ENCODE data around the gene NKX3-2.

The NKX3-2 gene

DNA sequence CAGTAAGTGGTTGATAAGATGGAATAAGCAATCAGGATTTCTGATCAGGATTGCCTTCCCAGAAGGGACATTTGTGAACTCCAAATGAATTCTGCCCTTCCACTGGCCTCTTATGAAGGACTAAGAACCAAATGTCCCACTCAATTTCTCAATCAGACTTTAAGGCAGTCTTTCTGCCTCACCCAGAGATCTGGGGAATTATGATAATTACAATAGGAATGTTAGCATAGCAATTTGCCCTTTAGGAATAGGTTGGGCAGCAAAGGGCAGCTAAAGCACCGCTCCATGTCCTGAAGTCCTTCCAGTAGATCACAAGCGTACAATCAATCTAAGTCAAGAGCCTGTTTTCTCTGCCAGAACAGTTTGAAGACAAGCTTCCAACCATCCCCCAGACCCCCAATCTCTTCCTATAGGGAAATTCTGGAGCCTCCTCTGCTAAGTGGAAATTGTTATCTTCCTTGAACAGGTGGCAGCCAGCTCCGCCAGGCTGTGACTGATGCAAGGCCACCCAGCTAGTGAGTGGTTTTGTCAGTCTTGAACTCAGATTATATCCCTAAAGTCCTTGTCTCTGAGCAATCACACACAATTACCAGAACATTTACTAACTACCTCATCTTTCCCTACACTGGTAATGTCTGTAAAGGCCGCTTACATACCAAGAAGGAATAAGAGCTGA, 18.6 kb downstream of the NKX3-2 start:
- H3K4me3 ChIP-seq (replicated peaks; ENCODE audit: low read depth, low read length): no peak overlapping the region
- DNase-seq (ENCODE audit: low read depth): no peak
- TF ChIP-seq, protein P1, sequence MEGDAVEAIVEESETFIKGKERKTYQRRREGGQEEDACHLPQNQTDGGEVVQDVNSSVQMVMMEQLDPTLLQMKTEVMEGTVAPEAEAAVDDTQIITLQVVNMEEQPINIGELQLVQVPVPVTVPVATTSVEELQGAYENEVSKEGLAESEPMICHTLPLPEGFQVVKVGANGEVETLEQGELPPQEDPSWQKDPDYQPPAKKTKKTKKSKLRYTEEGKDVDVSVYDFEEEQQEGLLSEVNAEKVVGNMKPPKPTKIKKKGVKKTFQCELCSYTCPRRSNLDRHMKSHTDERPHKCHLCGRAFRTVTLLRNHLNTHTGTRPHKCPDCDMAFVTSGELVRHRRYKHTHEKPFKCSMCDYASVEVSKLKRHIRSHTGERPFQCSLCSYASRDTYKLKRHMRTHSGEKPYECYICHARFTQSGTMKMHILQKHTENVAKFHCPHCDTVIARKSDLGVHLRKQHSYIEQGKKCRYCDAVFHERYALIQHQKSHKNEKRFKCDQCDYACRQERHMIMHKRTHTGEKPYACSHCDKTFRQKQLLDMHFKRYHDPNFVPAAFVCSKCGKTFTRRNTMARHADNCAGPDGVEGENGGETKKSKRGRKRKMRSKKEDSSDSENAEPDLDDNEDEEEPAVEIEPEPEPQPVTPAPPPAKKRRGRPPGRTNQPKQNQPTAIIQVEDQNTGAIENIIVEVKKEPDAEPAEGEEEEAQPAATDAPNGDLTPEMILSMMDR (IDR thresholded peaks at IDR 0.05; ENCODE audit: low read length, missing control alignments): no peak

DNA sequence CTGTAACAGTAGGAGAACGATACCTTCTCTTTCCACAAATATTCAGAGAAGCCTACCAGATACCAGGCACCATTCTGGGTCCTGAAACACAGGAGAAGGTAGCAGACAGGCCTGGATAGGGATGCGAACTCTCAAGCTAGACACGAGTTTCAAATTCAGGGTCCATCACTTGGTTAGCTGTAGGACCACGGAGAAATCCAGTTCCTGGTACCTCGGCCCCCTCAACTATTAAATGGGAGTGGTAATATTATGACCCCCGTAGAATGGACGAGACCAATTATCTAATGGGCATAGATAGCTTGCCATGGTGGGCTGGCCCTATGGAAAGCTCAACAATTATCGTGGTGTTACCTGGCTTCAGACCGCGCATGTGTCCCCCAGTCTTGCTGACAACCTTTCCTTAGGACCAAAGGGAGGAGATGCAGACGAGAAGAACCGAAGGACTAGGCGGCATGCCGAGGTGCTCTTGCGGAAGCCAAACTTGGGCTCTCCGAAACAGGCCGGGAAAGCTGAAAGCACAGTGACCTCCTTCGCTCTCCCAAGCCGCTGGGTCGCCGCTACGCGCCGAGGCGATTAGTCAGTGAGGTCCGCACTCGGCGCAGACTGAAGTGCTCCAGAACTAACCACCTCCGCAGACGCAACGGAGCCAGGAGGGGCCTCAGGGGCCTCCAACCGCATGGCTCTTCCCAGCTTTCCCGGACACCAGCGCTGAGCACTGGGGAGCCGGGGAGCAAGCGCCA, 19.6 kb downstream of the NKX3-2 start:
- TF ChIP-seq, protein P1 (IDR thresholded peaks at IDR 0.05; ENCODE audit: low read length, missing control alignments): no peak
- DNase-seq (ENCODE audit: low read depth): peak; percentile 36
- H3K4me3 ChIP-seq (replicated peaks; ENCODE audit: low read depth, low read length): no peak overlapping the region

DNA sequence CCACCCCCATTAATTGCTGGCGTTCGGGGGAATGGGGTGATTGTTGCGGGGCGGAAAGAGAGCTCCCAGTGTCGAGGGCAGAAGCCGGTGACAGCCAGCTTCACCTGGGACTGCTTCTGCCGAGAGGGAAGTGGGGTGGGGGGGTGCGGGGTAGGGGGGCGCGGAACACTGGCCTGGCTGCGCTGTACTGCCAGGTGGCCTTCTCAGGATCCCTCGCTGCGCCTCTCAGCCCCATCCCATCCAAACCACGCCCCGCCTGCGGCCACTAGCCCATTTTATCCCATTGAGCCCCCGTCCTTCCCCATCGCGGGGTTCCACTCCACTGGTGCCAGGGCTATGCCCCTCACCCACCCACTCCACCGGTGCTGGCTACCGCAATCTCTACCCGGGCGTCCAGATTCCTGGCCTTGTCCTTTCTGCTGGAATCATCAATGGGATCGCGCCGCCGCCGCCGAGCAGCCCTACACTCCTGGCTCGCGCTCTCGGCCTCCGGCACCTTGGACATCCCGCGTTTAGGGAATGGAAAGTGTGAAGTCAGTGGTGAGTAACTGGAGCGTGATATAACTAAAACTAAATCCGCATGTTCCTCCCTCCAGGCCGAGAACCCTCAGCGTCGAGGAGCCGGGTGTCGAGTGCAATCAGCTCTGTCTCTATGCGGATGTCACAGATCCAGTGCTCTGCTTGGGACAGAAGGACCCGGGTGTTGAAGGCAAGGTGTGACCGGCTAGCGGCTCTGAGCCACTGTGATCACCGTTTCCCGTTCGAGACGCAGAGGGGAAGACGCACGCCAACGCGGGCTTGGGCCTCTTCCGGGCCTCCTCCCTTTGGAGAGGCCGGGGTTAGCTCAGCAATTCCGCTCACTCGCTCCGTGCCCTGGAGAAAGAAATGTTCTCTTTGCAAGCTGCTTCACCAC, 20.5 kb downstream of the NKX3-2 start:
- no peak for DNase-seq (ENCODE audit: low read depth)
- no peak overlapping the region for H3K4me3 ChIP-seq (replicated peaks; ENCODE audit: low read depth, low read length)
- TF ChIP-seq, protein P1 (IDR thresholded peaks at IDR 0.05; ENCODE audit: low read length, missing control alignments): no peak

DNA sequence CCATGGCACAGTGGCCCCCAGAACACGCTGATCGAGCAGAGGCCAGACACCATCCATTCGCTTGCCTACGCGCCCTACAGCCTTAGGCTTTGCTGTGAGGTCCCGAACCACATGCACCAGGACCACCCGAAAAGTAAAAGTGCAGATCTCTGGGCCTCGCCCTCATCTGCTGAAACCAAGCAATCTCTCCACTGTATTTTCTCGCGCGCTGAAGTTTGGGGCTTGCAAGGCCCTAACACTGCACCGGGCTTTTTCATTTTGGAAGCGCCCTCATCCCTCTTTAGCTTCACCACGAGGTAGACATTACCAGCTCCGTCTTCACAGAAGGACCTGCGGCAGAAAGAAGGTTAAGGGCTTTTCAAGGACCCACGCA, 21.2 kb downstream of the NKX3-2 start:
- no peak overlapping the region for H3K4me3 ChIP-seq (replicated peaks; ENCODE audit: low read depth, low read length)
- TF ChIP-seq, protein P1 (IDR thresholded peaks at IDR 0.05; ENCODE audit: low read length, missing control alignments): no peak
- DNase-seq (ENCODE audit: low read depth): no peak

DNA sequence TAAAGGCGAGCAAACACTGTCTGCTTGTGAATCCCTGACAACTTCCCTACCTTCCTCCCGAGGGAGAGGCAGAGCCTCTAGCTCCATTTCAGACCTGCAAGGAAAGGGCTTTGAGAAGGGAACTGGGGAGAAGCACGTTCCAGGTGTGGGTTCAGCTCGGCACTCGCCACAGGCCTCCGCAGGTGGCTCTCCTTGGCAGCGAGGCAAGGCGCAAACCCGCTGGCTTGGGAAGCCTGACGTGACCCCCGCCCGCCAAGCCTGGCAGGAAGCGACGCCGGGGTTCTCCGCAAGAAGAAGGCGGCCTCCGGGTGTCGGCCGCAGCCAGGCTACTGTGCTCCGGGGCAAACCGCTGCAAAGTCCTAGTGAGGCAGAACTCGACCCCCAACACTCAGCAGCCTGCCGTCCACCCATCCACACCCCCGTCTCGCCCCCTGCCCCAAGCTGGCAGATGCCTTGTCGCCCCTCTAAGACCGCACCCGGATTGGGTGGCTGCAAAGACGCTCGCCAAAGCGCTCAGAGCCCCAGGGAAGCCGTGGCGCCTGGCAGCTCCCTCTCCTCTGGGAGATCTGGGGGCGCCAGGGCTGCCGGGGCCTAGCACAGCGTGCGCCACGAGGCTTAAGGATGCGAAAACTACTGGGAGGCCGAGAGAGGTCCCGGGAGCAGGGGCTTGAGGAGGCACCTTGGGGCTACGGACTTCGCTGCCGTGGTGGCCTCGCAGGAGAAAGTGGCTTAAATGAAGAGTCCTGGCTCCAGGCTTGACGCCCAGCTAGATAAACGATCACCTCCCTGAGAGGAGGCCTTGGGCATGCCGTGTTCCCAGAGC, 21.8 kb downstream of the NKX3-2 start:
- DNase-seq (ENCODE audit: low read depth): no peak
- TF ChIP-seq, protein P1 (IDR thresholded peaks at IDR 0.05; ENCODE audit: low read length, missing control alignments): no peak
- H3K4me3 ChIP-seq (replicated peaks; ENCODE audit: low read depth, low read length): no peak overlapping the region

DNA sequence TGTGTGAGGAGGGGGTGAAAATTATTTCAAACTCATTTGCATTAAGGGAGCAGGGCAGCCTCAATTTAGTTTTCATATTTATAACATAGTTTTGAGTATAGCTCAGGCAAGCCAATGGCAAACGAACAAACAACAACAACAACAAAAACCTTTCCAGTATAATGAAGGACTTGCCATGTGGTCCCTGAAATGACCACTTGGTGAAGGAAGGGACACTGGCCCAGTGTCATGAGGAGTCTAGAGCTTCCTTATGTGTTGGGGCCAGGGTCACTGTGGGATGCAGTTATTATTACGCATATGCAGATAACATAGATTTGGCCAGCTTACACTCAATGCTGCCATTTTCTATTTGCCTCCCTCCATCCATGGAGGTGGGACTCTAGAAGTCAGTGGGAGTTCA, 23.3 kb downstream of the NKX3-2 start:
- no peak overlapping the region for H3K4me3 ChIP-seq (replicated peaks; ENCODE audit: low read depth, low read length)
- TF ChIP-seq, protein P1 (IDR thresholded peaks at IDR 0.05; ENCODE audit: low read length, missing control alignments): no peak
- DNase-seq (ENCODE audit: low read depth): no peak
